Measurements from ENCODE around the gene BCAR3.
"Not testable (repeated sequence)": the region's sequence is repeated elsewhere in the genome, so short reads cannot be mapped to it uniquely, and the experiment has no call there.

Gene BCAR3

GRCh38 chr1:93573940-93574469 lies 107.6 kb downstream of the BCAR3 start:
- DNase-seq, result no peak

DNA sequence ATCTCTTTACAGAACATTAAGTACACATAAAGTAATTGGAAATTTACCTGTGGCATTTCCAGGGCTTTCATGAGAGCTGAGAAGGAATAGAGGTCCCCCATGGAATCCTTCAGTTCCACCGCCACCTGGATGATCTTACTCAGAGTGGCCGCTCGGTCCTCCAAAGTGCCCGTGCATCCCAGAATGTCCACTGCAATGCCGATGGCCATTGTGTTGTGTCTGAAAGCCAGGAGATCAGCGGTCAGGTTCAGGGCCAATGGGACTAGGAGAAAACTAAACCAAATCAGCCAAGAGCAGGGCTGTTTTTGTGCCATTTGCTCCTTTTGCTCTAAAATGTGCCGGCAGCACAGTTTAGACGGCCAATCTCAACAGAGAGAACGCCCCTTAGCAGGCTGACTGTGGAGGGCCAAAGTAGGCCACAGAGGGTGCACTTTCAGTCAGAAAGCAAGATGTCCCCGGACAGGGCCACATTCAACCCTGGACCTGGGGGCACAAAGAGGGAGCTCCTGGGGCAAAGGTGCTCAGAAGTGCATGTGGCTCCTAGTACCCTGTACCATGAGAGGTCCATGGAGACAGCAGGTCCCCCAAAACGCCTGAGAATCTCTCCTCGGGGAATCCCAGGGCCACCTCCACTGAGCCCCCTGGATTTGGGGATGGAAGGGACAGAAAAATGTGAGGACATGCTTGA lies 109.9 kb downstream of the BCAR3 start:
- DNase-seq, result no peak

DNA sequence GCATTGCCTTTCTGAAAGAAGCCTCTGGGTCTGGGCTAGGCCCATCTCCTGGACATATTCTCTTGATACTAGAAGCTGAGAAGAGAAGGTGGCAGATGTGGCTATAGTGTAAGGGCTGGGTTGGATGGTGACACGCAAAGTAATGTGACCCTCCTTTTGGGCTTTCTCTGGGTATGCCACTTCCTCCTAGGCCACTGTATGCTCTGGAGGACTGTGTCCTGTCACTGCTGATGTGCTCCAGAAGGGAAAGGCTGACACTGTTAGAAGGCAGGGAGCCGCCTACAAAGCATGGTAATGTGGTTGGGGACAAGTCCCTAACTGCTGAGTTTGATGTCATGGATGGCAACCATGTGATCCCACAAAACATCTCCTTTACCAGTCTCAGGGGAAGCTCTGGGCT lies 112.1 kb downstream of the BCAR3 start:
- no peak for DNase-seq

DNA sequence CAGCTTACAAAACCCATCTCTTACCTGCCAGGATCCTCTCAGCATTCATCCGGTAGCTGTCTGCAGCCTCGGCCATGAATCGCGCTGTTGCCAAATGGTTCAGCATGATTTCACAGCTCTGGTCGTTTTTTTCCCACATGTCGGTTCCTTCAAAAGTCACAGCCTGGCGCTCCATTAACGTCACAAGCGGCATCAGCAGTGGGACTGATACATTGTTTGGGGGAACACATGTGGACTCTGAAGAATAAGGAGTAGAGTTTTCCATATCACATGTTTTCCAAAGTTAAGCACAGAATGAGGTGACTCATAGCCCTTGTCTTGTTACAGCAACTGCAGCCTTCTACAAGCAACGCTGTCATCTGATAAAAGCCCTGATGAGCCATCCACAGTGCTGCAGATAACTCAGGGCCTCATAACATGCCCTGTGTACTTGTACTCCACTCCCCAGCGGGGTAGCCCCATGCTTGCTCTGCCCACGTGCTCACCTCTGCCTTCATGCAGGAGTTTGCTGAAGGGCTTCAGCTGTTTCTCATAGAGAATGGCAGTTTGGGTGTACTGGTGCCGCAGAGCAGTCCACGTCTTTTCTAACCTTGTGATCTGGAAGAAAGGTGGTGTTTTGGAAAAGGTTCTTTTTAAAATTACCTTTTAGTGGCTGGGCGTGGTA lies 114.2 kb downstream of the BCAR3 start:
- DNase-seq, result no peak

DNA sequence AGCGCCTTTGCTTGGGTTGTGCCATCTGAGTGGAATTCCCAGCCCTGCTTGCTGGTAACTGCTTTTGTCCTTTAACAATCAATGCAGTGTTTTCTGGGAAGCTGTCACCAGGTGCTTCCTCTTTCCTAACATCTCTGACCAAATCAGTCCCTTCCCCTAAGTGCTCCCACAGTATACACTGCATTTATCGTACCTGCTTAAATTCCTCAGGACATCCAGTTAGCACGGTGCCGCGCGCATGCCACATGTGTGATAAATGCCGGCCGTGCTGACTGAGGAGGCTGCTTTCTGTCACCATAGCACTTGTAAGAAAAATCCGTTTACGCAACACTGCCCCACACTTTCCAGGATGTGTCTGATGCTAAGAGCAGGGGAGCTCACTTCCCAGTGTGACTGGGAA lies 115.4 kb downstream of the BCAR3 start:
- no peak for DNase-seq

- DNase-seq, result no peak
These were observed 116.0 kb downstream of the BCAR3 start for GRCh38 chr1:93565496-93566206.

DNA sequence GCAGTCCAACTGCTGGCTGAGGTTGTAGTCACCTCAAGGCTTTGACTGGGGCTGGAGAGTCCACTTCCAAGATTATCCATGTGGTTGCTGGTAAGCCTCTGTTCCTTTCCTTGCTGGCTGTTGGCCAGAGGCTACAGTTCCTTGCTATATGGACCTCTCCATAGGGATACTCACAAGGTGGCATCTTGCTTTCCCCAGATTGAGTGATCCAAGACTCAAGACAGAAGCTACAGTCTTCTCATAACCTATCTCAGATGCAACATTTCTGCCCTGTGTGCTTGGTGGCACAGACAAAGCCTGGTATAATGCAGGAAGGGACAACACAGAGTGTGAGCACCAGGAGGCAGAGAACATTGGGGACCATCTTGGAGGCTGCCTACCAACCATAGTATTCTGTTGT lies 121.9 kb downstream of the BCAR3 start:
- DNase-seq, result no peak

DNA sequence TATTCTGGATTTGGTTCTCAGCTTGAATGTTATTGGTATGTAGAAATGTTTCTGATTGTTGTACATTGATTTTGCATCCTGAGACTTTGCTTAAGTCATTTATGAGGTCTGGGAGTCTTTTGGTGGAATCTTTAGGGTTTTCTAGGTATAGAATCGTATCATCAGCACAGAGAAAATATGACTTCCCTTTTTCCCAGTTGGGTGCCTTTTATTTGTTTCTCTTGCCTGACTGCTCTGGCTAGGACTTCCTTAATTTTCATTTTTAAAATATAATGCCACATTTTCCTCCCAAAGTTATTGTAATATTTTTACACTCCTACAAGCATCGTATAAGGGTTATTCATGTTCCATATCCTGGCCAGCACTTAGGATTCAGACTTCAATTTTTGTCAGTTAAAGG lies 122.6 kb downstream of the BCAR3 start:
- DNase-seq, result no peak

DNA sequence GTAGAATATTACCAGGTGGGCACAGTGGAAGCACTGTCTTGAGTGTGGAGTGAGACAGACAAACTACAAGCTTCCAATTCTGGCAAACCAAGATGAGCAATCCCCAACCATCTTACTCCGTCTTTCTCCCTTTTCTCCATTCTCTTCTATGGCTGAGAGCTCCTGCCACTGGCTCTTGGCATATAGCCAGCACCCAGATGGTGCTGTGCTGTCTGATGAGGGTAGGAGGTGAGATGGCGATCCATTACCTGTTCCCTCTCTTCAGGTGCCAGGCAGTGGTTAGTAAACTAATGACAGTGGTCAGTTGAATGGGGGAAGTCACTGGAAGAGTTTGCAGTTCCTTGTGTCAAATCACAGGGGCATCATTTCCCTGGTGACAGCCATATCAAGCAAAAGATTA lies 125.3 kb downstream of the BCAR3 start:
- DNase-seq, result no peak

DNA sequence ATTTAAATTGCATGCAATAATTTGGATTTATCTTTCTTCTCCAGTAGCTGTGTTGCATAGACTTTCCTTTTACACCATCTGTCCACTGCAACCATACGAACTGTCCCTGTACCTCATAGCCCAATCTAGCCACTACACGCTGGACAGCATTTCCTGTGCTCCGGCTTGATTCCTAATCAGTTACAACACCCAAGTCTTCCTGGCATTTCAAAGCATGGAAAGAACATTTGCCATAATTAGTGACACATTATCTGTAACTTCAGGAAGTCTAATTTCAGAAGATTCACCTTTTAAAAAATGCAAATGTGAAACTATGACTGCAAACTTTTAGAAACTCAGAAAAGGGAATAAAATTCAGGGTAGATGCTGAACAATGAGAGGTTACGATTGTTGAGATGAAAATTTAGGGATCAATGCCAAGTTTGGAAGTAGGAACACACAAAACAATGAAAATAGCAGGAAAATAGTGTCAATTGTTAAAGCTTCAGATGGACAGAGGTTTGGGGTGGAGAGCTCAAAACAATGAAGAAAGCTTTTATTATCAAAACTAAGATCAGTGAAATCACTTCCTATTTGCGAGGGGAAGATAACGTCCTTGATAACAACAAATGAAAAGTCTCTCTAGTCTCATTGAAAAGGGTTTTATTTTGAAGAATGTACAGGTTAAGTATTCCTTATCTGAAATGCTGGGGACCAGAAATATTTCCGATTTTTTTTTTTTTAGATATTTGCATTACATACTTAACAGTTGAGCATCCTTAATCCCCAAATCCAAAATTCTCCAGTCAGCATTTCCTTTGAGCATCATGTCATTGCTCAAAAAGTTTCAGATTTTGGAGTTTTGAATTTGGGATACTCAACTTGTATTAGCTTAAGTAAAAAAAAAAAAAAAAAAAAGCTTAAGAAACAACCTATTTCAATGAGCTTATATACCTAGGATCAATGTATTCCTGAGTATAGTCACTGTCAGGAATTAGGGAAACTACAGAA lies 126.5 kb downstream of the BCAR3 start:
- DNase-seq, result no peak

- DNase-seq, result not testable (repeated sequence)
These were observed 127.6 kb downstream of the BCAR3 start for GRCh38 chr1:93553886-93554490.

GRCh38 chr1:93552741-93553455 lies 128.7 kb downstream of the BCAR3 start:
- no peak for DNase-seq

GRCh38 chr1:93549811-93550210 lies 131.8 kb downstream of the BCAR3 start:
- DNase-seq, result no peak

- no peak for DNase-seq
These were observed 132.5 kb downstream of the BCAR3 start for GRCh38 chr1:93549131-93549530.

DNA sequence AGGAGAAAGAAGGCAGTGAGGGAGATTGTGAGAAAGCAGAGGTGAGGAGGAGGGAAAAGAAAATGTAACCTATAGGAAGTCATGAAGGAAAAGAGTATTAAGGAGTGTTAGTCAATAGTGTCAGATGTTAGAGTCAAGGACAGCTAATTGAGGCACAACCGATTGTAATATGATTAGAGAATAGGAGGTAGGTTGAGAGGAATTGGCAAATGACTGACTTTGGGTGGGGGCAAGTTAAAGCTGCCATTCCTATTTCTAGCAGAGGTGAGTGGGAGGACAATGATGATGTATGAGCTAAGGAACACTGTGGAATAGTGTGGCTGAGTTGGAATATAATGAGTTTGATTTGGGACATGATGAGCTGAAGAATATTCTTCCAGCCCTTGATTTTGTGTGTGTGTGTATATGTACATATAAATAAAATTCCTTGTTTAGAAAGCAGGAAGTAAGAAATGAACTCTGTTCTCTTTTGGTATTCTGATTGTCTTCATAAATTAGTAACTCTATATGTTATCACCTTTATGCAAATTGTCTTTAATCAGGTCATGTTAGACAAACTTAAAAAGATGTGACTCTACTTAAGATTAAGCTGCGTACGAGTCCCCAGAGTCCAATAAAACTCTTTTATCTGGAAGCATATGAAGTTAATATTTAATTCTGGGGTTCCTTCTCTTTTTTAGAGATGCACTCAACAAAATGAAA lies 135.3 kb downstream of the BCAR3 start:
- no peak for DNase-seq

GRCh38 chr1:93542398-93542797 lies 139.2 kb downstream of the BCAR3 start:
- no peak for DNase-seq

GRCh38 chr1:93541045-93541444 lies 140.6 kb downstream of the BCAR3 start:
- no peak for DNase-seq

GRCh38 chr1:93537924-93538323 lies 143.7 kb downstream of the BCAR3 start:
- no peak for DNase-seq

- no peak for DNase-seq
These were observed 144.2 kb downstream of the BCAR3 start for GRCh38 chr1:93537396-93537795.

DNA sequence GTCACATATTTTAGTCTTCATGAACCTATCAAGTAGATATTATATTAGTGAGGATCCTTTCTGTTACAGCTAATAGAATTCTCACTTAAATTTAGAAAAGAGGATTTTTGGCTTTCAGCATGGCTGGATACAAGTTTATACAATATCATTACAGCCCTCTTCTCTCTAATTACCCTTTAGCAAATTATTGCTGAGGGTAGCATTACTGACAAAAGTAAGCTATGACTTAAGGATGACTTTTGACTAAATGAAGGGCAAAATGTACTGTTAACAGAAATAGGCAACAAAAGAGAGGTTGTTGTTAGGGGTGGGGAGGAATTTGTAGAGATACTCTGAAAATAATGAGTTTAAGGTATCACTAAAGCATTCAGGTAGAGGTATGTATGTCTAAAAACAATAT lies 148.0 kb downstream of the BCAR3 start:
- no peak for DNase-seq
